Stimulated activated CD8-positive, alpha-beta memory T cell treated with anti-CD3 and anti-CD28 coated beads, Interleukin-12 subunit alpha, Interleukin-12 subunit beta, amount 100 ng/mL, for 4 hours (primary cell): ENCODE results near the gene GLCE.

Experiments
- DNase-seq: peaks from one replicate; pipeline ENCODE4 v3.0.0-alpha.2; 2020; ENCODE audit warnings: low read depth

The GLCE gene

DNA sequence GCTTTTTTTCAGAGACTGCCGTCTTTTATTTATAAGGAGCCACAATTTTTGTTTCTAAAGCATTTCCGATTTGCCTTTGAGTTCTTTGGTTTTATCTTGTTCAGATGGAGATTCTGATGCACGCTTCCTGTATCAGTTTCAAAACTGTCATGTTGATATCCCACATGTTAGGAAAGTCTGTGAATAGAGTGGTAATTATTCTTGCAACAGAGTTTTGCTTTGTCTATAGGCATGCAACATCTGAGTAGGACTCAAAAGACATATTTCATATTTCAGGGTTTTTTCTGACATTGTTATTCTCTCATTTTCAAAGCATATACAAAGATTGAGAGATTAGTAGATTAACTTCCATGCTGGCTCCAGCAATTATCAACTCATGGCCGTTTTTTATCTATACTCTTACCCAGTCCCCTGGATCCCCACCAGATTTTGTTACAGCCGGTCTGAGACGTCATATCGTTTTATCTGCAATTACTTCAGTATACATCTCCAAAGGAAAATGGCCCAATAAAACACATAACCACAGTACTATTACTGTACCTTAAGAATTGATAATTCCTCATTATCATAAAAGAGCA, 160.6 kb downstream of the GLCE start:
- DNase-seq: no peak
